NCI-H460 (cell line): ENCODE results near the gene ZNF846. TPM values are rescaled to one million over a fixed set of nuclear protein-coding genes. Genes with fewer than 3 reads are reported as not detected.

Experiments used
- total RNA-seq: library from RNA; depleted of rRNA; stranded (reverse); fragments of >200 nt; shearing (Covaris generic); gene quantifications from 2 replicates; pipeline ENCODE4 v1.2.3, GENCODE V29; 2014; rRNA removed

The ZNF846 gene
- total RNA-seq, 1 experiment from 2014 or later, result 2.6 TPM

Other genes starting within 250 kb of the ZNF846 start
- gene ZNF426, start 230.1 kb downstream of the ZNF846 start, total RNA-seq, result 13.2 and 16.3 TPM in 2 replicates
- 80.1 and 86.4 TPM in 2 replicates for gene ZNF121, start 184.2 kb downstream of the ZNF846 start, total RNA-seq
- gene ZNF561, start 147.5 kb downstream of the ZNF846 start, total RNA-seq, result 23.9 and 26.1 TPM in 2 replicates
- gene ZNF562, start 93.6 kb downstream of the ZNF846 start, total RNA-seq, result 30.3 and 33.7 TPM in 2 replicates
- gene FBXL12, start 50.3 kb upstream of the ZNF846 start, total RNA-seq, result 13.9 and 14.4 TPM in 2 replicates
- 150 and 160 TPM in 2 replicates for gene UBL5, start 59.2 kb upstream of the ZNF846 start, total RNA-seq
- 64.6 and 79.5 TPM in 2 replicates for gene PIN1, start 66.6 kb upstream of the ZNF846 start, total RNA-seq
- 1.0 and 1.6 TPM in 2 replicates for gene OLFM2, start 167.8 kb upstream of the ZNF846 start, total RNA-seq
- gene COL5A3, start 241.8 kb upstream of the ZNF846 start, total RNA-seq, result 0.06 and 0.12 TPM in 2 replicates
- gene RDH8, start 244.7 kb upstream of the ZNF846 start, total RNA-seq, result not detected in 2 replicates